AG09309 (cell line): ENCODE measurements around the gene MMP15.

Source experiments
- DNase-seq: peaks from one replicate; pipeline ENCODE4 v3.0.0-alpha.2; 2010; ENCODE audit warnings: low read depth
- H3K4me3 ChIP-seq: 2 replicates; pipeline ENCODE4 v1.5.1; 2011; ENCODE audit warnings: mild to moderate bottlenecking, low read depth, low read length, moderate library complexity; ENCODE audit not compliant: control insufficient read depth
- CTCF ChIP-seq: IDR thresholded peaks from 2 replicates; pipeline ENCODE4 v1.5.1; 2011; ENCODE audit warnings: mild to moderate bottlenecking, low read depth, low read length, inconsistent platforms; ENCODE audit not compliant: insufficient read depth, control insufficient read depth; ENCODE audit errors: missing control alignments

Gene MMP15

GRCh38 chr16:58040945-58041627 lies 15.5 kb downstream of the MMP15 start:
- no peak for TF ChIP-seq CTCF
- DNase-seq: no peak
- no peak overlapping the region for H3K4me3 ChIP-seq

GRCh38 chr16:58041628-58041955 lies 16.0 kb downstream of the MMP15 start:
- DNase-seq: no peak
- H3K4me3 ChIP-seq: no peak overlapping the region
- no peak for TF ChIP-seq CTCF

GRCh38 chr16:58042001-58042885 lies 16.7 kb downstream of the MMP15 start:
- DNase-seq: no peak
- no peak for TF ChIP-seq CTCF
- H3K4me3 ChIP-seq: no peak overlapping the region

- DNase-seq: no peak
- no peak for TF ChIP-seq CTCF
- H3K4me3 ChIP-seq: no peak overlapping the region
Observed at GRCh38 chr16:58042886-58043515, 17.4 kb downstream of the MMP15 start.

- no peak overlapping the region for H3K4me3 ChIP-seq
- DNase-seq: no peak
- no peak for TF ChIP-seq CTCF
Observed at GRCh38 chr16:58043571-58044155, 18.1 kb downstream of the MMP15 start.

- no peak for TF ChIP-seq CTCF
- no peak overlapping the region for H3K4me3 ChIP-seq
- DNase-seq: no peak
Observed at GRCh38 chr16:58044266-58045019, 18.9 kb downstream of the MMP15 start.
